Colon (tissue), 2 donors: Measurements from ENCODE around the gene PRUNE2.

Experiments
- FAIRE-seq: peaks from 2 replicates; lab custom pipeline; 2012; peaks lifted over from hg19 to GRCh38; lab: Jason Lieb, UNC
- donor health status: control.
- donor health status: control.

Gene PRUNE2

GRCh38 chr9:76732341-76732958 lies 173.5 kb downstream of the PRUNE2 start:
- FAIRE-seq, result no peak

- no peak for FAIRE-seq
These were observed 175.1 kb downstream of the PRUNE2 start for GRCh38 chr9:76730801-76731200.

- FAIRE-seq, result no peak
These were observed 175.8 kb downstream of the PRUNE2 start for GRCh38 chr9:76729980-76730737.

- no peak for FAIRE-seq
These were observed 176.8 kb downstream of the PRUNE2 start for GRCh38 chr9:76729116-76729515.

- FAIRE-seq, result no peak
These were observed 180.0 kb downstream of the PRUNE2 start for GRCh38 chr9:76725885-76726284.

GRCh38 chr9:76725011-76725546 lies 180.8 kb downstream of the PRUNE2 start:
- no peak for FAIRE-seq

GRCh38 chr9:76720245-76720644 lies 185.7 kb downstream of the PRUNE2 start:
- no peak for FAIRE-seq

GRCh38 chr9:76718166-76718565 lies 187.7 kb downstream of the PRUNE2 start:
- no peak for FAIRE-seq

- no peak for FAIRE-seq
These were observed 188.3 kb downstream of the PRUNE2 start for GRCh38 chr9:76717613-76718012.

- no peak for FAIRE-seq
These were observed 188.7 kb downstream of the PRUNE2 start for GRCh38 chr9:76717176-76717575.

GRCh38 chr9:76716085-76716672 lies 189.7 kb downstream of the PRUNE2 start:
- FAIRE-seq, result no peak

GRCh38 chr9:76713381-76713780 lies 192.5 kb downstream of the PRUNE2 start:
- no peak for FAIRE-seq

GRCh38 chr9:76709020-76709419 lies 196.9 kb downstream of the PRUNE2 start:
- FAIRE-seq, result no peak

- FAIRE-seq, result no peak
These were observed 198.4 kb downstream of the PRUNE2 start for GRCh38 chr9:76707510-76707909.

GRCh38 chr9:76704593-76705204 lies 201.2 kb downstream of the PRUNE2 start:
- no peak for FAIRE-seq

- FAIRE-seq, result no peak
These were observed 202.6 kb downstream of the PRUNE2 start for GRCh38 chr9:76703270-76703669.

- no peak for FAIRE-seq
These were observed 204.4 kb downstream of the PRUNE2 start for GRCh38 chr9:76701441-76702039.

GRCh38 chr9:76700916-76701315 lies 205.0 kb downstream of the PRUNE2 start:
- no peak for FAIRE-seq

GRCh38 chr9:76699971-76700370 lies 205.9 kb downstream of the PRUNE2 start:
- no peak for FAIRE-seq

- no peak for FAIRE-seq
These were observed 208.4 kb downstream of the PRUNE2 start for GRCh38 chr9:76697554-76697953.

- FAIRE-seq, result no peak
These were observed 208.8 kb downstream of the PRUNE2 start for GRCh38 chr9:76697081-76697480.

GRCh38 chr9:76693912-76694311 lies 212.0 kb downstream of the PRUNE2 start:
- no peak for FAIRE-seq
